NCI-H774 (cell line): ENCODE data around the gene HSPB1.
A peak's percentile ranks its signal among the peaks of the same experiment; 100 is the strongest.
"Not testable (repeated sequence)": the region's sequence is repeated elsewhere in the genome, so short reads cannot be mapped to it uniquely, and the experiment has no call there.

ENCODE experiments used
- DNase-seq: peaks from one replicate; lab custom pipeline; 2025; lab: John Stamatoyannopoulos, UW

Gene HSPB1

GRCh38 chr7:76281706-76282343 is 20.6 kb upstream of the HSPB1 start:
- no peak for DNase-seq

GRCh38 chr7:76282344-76283253 is 19.9 kb upstream of the HSPB1 start:
- DNase-seq, result no peak

GRCh38 chr7:76283254-76284159 is 19.0 kb upstream of the HSPB1 start:
- DNase-seq, result no peak

GRCh38 chr7:76285604-76286374 is 16.7 kb upstream of the HSPB1 start:
- DNase-seq, result no peak

- no peak for DNase-seq
Measured at GRCh38 chr7:76286842-76287403, 15.6 kb upstream of the HSPB1 start.

- DNase-seq, result not testable (repeated sequence)
Measured at GRCh38 chr7:76290847-76291350, 11.6 kb upstream of the HSPB1 start.

- peak; percentile 67 for DNase-seq
Measured at GRCh38 chr7:76291351-76292212, 10.9 kb upstream of the HSPB1 start.

GRCh38 chr7:76292213-76292573 is 10.3 kb upstream of the HSPB1 start:
- DNase-seq, result no peak

GRCh38 chr7:76292911-76293310 is 9.6 kb upstream of the HSPB1 start:
- not testable (repeated sequence) for DNase-seq

GRCh38 chr7:76293407-76293901 is 9.0 kb upstream of the HSPB1 start:
- no peak for DNase-seq

GRCh38 chr7:76294344-76295024 is 8.0 kb upstream of the HSPB1 start:
- DNase-seq, result peak; percentile 86

GRCh38 chr7:76296743-76297740 is 5.4 kb upstream of the HSPB1 start:
- DNase-seq, result no peak

GRCh38 chr7:76300166-76300731 is 2.2 kb upstream of the HSPB1 start:
- peak; percentile 79 for DNase-seq

GRCh38 chr7:76301000-76301399 is 1.5 kb upstream of the HSPB1 start:
- no peak for DNase-seq

GRCh38 chr7:76303202-76304147 is 1.0 kb downstream of the HSPB1 start:
- DNase-seq, result peak; percentile 60

GRCh38 chr7:76304888-76305375 is 2.5 kb downstream of the HSPB1 start:
- DNase-seq, result no peak
